A549 (cell line): ENCODE data around the gene CCDC182. TPM values are rescaled to one million over a fixed set of nuclear protein-coding genes. Genes with fewer than 3 reads are reported as not detected.

Source experiments
- ATAC-seq, 2 experiments: fragments of 200-7000 bp in 1 of 2; fragments of >200 bp in 1 of 2; cut with Nextera tagmentation in 1 of 2; cut with Tn5 transposase in 1 of 2; 3 replicates each; pipeline versions ENCODE4 v1.8.0 to v1.9.1; 2018 to 2020; ENCODE audit warnings: mild to moderate bottlenecking in 1 of 2, moderate library complexity in 1 of 2
- CTCF ChIA-PET: fragments of 300-600 bp; sonication (Branson Sonifier 250); formaldehyde crosslinking; extraction: SDS; loops from one replicate; lab custom pipeline; 2021; ENCODE audit warnings: antibody characterized with exemption, inconsistent platforms; lab: Yijun Ruan, JAX
- POLR2A ChIA-PET: fragments of 350-600 bp; formaldehyde crosslinking; extraction: SDS; loops from one replicate; lab custom pipeline; 2021; ENCODE audit warnings: antibody characterized with exemption, inconsistent platforms; lab: Yijun Ruan, JAX
- DNase-seq, 2 experiments: peaks; one replicate each; pipeline versions ENCODE4 v3.0.0 to v3.0.0-alpha.2; 2011 to 2016; ENCODE audit warnings: low read depth in 1 of 2, low spot score in 1 of 2
- FAIRE-seq: peaks from 2 replicates; lab custom pipeline; 2011; peaks lifted over from hg19 to GRCh38; lab: Jason Lieb, UNC
- H3K27ac ChIP-seq, 2 experiments: fragments of >200 bp; sonication (Bioruptor Twin); formaldehyde crosslinking; 3 replicates each; pipeline ENCODE4 v1.5.1; 2016 to 2017
- H3K4me1 ChIP-seq: fragments of >200 bp; sonication (Bioruptor Twin); formaldehyde crosslinking; 3 replicates; pipeline ENCODE4 v1.6.1; 2016
- H3K4me2 ChIP-seq: fragments of >200 bp; sonication (Bioruptor Twin); formaldehyde crosslinking; 3 replicates; pipeline ENCODE4 v1.6.1; 2016
- H3K4me3 ChIP-seq: fragments of >200 bp; sonication (Bioruptor Twin); formaldehyde crosslinking; 3 replicates; pipeline ENCODE4 v1.5.1; 2016
- H3K9me3 ChIP-seq: fragments of >200 bp; sonication (Bioruptor Twin); formaldehyde crosslinking; 3 replicates; pipeline ENCODE4 v1.6.1; 2016
- BHLHE40 ChIP-seq: IDR thresholded peaks from 2 replicates; pipeline ENCODE4 v1.6.1; 2012; ENCODE audit warnings: low read depth, low read length, inconsistent platforms
- CBX2 ChIP-seq: fragments of 200-600 bp; sonication (generic); IDR thresholded peaks from 2 replicates; pipeline ENCODE4 v1.6.1; 2016; ENCODE audit warnings: low read depth, mild to moderate bottlenecking, borderline replicate concordance
- CHD2 ChIP-seq: fragments of 150-350 bp; IDR thresholded peaks from 2 replicates; pipeline ENCODE4 v1.6.1; 2014; ENCODE audit warnings: low read length; ENCODE audit not compliant: partially characterized antibody
- CHD4 ChIP-seq: fragments of 200-600 bp; sonication (generic); IDR thresholded peaks from 2 replicates; pipeline ENCODE4 v1.6.1; 2016; ENCODE audit warnings: antibody characterized with exemption, mild to moderate bottlenecking, borderline replicate concordance
- FOSB ChIP-seq: fragments of 250-450 bp; sonication (Bioruptor Pico); IDR thresholded peaks from 2 replicates; pipeline ENCODE4 v1.5.0; 2020; ENCODE audit warnings: mild to moderate bottlenecking, moderate library complexity
- FOSL2 ChIP-seq, 2 experiments: fragments of 450-650 bp in 1 of 2; fragments of >200 bp in 1 of 2; sonication (Bioruptor Twin) in 1 of 2; formaldehyde crosslinking; IDR thresholded peaks; 2 replicates each; pipeline versions ENCODE4 v1.5.0 to v1.6.1; 2016 to 2020; ENCODE audit warnings: mild to moderate bottlenecking in 1 of 2, moderate library complexity in 1 of 2
- FOXS1 ChIP-seq: fragments of 250-450 bp; sonication (Bioruptor Pico); IDR thresholded peaks from 2 replicates; pipeline ENCODE4 v1.5.0; 2020; ENCODE audit warnings: mild to moderate bottlenecking, moderate library complexity
- GATA3 ChIP-seq: IDR thresholded peaks from 2 replicates; pipeline ENCODE4 v1.6.1; 2012; ENCODE audit warnings: borderline replicate concordance
- HMGXB4 ChIP-seq: fragments of 250-450 bp; sonication (Bioruptor Pico); IDR thresholded peaks from 2 replicates; pipeline ENCODE4 v1.5.0; 2021; ENCODE audit warnings: mild to moderate bottlenecking, moderate library complexity, borderline replicate concordance
- KDM1A ChIP-seq: fragments of 200-600 bp; sonication (generic); IDR thresholded peaks from 2 replicates; pipeline ENCODE4 v1.6.1; 2016; ENCODE audit warnings: low read depth, mild to moderate bottlenecking
- KDM5A ChIP-seq: fragments of 200-600 bp; sonication (generic); IDR thresholded peaks from 2 replicates; pipeline ENCODE4 v1.6.1; 2016; ENCODE audit warnings: antibody characterized with exemption, mild to moderate bottlenecking
- NPAS2 ChIP-seq: fragments of 250-450 bp; sonication (Bioruptor Pico); IDR thresholded peaks from 2 replicates; pipeline ENCODE4 v1.8.0; 2022; ENCODE audit warnings: mild to moderate bottlenecking, moderate library complexity, borderline replicate concordance
- POLR2AphosphoS2 ChIP-seq: conservative IDR thresholded peaks from 2 replicates; pipeline ENCODE4 v1.6.1; 2012; ENCODE audit warnings: low read length, improper control_type of control experiment, inconsistent platforms
- RAD21 ChIP-seq, 2 experiments: fragments of >200 bp in 1 of 2; sonication (Bioruptor Twin) in 1 of 2; formaldehyde crosslinking in 1 of 2; IDR thresholded peaks in 1 of 2; conservative IDR thresholded peaks in 1 of 2; 2 replicates in 1 of 2; 3 replicates in 1 of 2; pipeline ENCODE4 v1.6.1; 2012 to 2018; ENCODE audit warnings: inconsistent platforms in 1 of 2
- RNF2 ChIP-seq: fragments of 200-600 bp; sonication (generic); IDR thresholded peaks from 2 replicates; pipeline ENCODE4 v1.6.1; 2016; ENCODE audit warnings: low read depth, mild to moderate bottlenecking, antibody characterized with exemption, moderate library complexity, borderline replicate concordance
- SMC3 ChIP-seq: fragments of >200 bp; sonication (Bioruptor Twin); formaldehyde crosslinking; IDR thresholded peaks from 3 replicates; pipeline ENCODE4 v1.6.1; 2018; ENCODE audit warnings: inconsistent platforms
- SREBF2 ChIP-seq: fragments of 450-650 bp; IDR thresholded peaks from 2 replicates; pipeline ENCODE4 v1.6.1; 2014; ENCODE audit warnings: mild to moderate bottlenecking, moderate library complexity
- ZFP36 ChIP-seq: fragments of 450-650 bp; IDR thresholded peaks from 2 replicates; pipeline ENCODE4 v1.6.1; 2014; ENCODE audit warnings: borderline replicate concordance; ENCODE audit not compliant: partially characterized antibody
- ZNF302 ChIP-seq: fragments of 250-450 bp; sonication (Bioruptor Pico); IDR thresholded peaks from 2 replicates; pipeline ENCODE4 v1.9.0; 2021; ENCODE audit warnings: inconsistent platforms, mild to moderate bottlenecking, moderate library complexity
- ZSCAN20 ChIP-seq: fragments of 250-450 bp; sonication (Bioruptor Pico); IDR thresholded peaks from 2 replicates; pipeline ENCODE4 v1.8.0; 2022; ENCODE audit warnings: mild to moderate bottlenecking, moderate library complexity
- WGBS: methylation state at CpG from one replicate; pipeline ENCODE4 v1.1.6; 2017; ENCODE audit errors: missing lambda C conversion rate; 5-methylcytosine and 5-hydroxymethylcytosine counted together
- polyA plus RNA-seq, 4 experiments: library from polyadenylated mRNA; depleted of rRNA in 3 of 4; stranded (reverse); fragments of >200 nt; fragmentation: RNase III in 1 of 4; extraction: RNeasy Plus Mini Kit Qiagen cat#74134 plus additional on column Dnase treatment in 1 of 4; gene quantifications; 2 replicates in 3 of 4; 3 replicates in 1 of 4; pipeline ENCODE4 v1.2.3, GENCODE V29; 2011 to 2017
- TF ChIP-seq, protein P1 (sequence below): fragments of >200 bp; sonication (Bioruptor Twin); formaldehyde crosslinking; IDR thresholded peaks from 3 replicates; pipeline ENCODE4 v1.5.1; 2016
- TF ChIP-seq, protein P2 (sequence below): fragments of 150-350 bp; IDR thresholded peaks from 2 replicates; pipeline ENCODE4 v1.6.1; 2014; ENCODE audit warnings: low read depth, mild to moderate bottlenecking, low read length
- TF ChIP-seq, protein P3 (sequence below): fragments of 450-650 bp; IDR thresholded peaks from 2 replicates; pipeline ENCODE4 v1.6.1; 2014; ENCODE audit warnings: antibody characterized with exemption

Gene CCDC182
- polyA plus RNA-seq, 2 of the 4 experiments (the other 2 are of a cell fraction), result not detected

DNA sequence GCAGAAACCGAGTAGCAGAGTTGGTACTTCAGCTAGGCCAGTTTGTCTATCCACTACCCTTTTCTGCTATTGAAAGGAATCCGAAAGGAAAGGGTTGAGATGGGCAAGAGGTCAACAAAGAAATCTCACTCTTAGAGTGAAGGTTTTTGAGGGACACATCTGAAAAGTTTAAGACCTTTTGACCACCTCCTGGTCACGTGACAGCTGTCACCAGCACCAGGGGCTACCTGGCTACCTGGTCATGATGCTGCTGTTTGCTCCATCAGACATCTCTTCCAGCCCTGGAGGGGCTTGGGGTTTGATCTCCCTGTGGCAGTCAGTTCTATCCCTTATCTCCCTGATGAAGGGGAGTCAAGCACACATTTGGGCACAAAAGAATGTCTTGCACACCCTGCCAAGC lies 7.6 kb downstream of the CCDC182 start:
- CTCF ChIA-PET, result interaction anchor here (1.4 to 2.1 kb wide), 6 partner anchors 10 to 609 kb away, joined by 3 to 12 read pairs (median 6); no protein-coding TSS in a partner anchor
- ATAC-seq, result no peak

DNA sequence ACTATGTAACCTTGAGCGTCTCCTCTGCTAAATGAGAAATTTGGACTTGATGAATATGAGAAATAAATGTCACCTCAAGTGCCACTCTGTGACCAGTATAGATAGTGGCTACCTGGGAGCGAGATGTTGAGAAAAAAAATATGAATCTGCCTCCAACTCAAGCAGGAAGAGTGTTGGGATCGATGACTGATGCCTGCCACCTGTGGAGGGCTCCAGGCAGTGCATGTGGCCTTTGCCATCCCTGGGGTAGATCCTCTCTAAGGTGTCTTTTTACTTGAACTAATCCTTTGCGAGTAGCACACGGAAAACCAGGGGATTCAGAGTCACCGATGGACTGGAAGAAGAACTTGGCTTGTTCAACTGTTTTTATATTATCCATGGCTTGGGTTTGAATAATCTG lies 9.4 kb downstream of the CCDC182 start:
- ChIA-PET CTCF (interaction anchor here (1.0 to 1.9 kb wide), 5 partner anchors 14 to 494 kb away, joined by 3 to 12 read pairs (median 3); no protein-coding TSS in a partner anchor), POLR2A (no interaction called here)
- Histone ChIP-seq H3K9me3 (no peaks in the 10 kb centered on the region), H3K4me2 (no peak overlapping the region), H3K4me3 (no peak overlapping the region), H3K4me1 (peaks cover 6% of the 10 kb centered on the region; the same call in 1 of the 3 replicates), H3K27ac (no peak overlapping the region)
- FAIRE-seq (no peak), ATAC-seq (peak; percentile 70 to 87; a peak in 4 of 6 replicates), DNase-seq (peak; percentile 42 to 70)
- TF ChIP-seq, protein P1, sequence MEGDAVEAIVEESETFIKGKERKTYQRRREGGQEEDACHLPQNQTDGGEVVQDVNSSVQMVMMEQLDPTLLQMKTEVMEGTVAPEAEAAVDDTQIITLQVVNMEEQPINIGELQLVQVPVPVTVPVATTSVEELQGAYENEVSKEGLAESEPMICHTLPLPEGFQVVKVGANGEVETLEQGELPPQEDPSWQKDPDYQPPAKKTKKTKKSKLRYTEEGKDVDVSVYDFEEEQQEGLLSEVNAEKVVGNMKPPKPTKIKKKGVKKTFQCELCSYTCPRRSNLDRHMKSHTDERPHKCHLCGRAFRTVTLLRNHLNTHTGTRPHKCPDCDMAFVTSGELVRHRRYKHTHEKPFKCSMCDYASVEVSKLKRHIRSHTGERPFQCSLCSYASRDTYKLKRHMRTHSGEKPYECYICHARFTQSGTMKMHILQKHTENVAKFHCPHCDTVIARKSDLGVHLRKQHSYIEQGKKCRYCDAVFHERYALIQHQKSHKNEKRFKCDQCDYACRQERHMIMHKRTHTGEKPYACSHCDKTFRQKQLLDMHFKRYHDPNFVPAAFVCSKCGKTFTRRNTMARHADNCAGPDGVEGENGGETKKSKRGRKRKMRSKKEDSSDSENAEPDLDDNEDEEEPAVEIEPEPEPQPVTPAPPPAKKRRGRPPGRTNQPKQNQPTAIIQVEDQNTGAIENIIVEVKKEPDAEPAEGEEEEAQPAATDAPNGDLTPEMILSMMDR, result peak; percentile 42; the same call in 2 of the 3 replicates
- peak; percentile 42; the same call in 2 of the 3 replicates for TF ChIP-seq SMC3
- peak; percentile 44 to 59; a peak in 4 of 5 replicates for TF ChIP-seq RAD21 (conservative IDR thresholded peaks at IDR 0.05 in 1 of 2, IDR thresholded peaks at IDR 0.05 in 1 of 2)
- no peak for TF ChIP-seq ZNF302 (CRISPR knock-in tag)
- no peak for TF ChIP-seq CHD2
- WGBS, result 50% methylated on average over 6 of the region's 6 CpGs

More for the DNA sequence above, 7.6 kb downstream of the CCDC182 start:
- peaks cover 6% of the 10 kb centered on the region; the same call in 1 of the 3 replicates for H3K4me1 ChIP-seq
- H3K4me3 ChIP-seq, result no peak overlapping the region
- no peak overlapping the region for H3K4me2 ChIP-seq
- WGBS, result 27% methylated on average over 3 of the region's 3 CpGs
- POLR2A ChIA-PET, result no interaction called here
- TF ChIP-seq HMGXB4 (CRISPR knock-in tag) (no peak), GATA3 (no peak), CHD4 (no peak), ZFP36 (no peak), FOSL2 (IDR thresholded peaks at IDR 0.05) (no peak), FOSL2 (CRISPR knock-in tag; IDR thresholded peaks at IDR 0.05) (no peak), SREBF2 (no peak), BHLHE40 (no peak), FOSB (no peak), CBX2 (no peak)
- TF ChIP-seq, protein P2, sequence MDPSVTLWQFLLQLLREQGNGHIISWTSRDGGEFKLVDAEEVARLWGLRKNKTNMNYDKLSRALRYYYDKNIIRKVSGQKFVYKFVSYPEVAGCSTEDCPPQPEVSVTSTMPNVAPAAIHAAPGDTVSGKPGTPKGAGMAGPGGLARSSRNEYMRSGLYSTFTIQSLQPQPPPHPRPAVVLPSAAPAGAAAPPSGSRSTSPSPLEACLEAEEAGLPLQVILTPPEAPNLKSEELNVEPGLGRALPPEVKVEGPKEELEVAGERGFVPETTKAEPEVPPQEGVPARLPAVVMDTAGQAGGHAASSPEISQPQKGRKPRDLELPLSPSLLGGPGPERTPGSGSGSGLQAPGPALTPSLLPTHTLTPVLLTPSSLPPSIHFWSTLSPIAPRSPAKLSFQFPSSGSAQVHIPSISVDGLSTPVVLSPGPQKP, result no peak
- TF ChIP-seq, protein P3, sequence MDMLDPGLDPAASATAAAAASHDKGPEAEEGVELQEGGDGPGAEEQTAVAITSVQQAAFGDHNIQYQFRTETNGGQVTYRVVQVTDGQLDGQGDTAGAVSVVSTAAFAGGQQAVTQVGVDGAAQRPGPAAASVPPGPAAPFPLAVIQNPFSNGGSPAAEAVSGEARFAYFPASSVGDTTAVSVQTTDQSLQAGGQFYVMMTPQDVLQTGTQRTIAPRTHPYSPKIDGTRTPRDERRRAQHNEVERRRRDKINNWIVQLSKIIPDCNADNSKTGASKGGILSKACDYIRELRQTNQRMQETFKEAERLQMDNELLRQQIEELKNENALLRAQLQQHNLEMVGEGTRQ, result no peak
- H3K27ac ChIP-seq, result no peak overlapping the region
- no peak for DNase-seq
- H3K9me3 ChIP-seq, result no peaks in the 10 kb centered on the region
- FAIRE-seq, result no peak

DNA sequence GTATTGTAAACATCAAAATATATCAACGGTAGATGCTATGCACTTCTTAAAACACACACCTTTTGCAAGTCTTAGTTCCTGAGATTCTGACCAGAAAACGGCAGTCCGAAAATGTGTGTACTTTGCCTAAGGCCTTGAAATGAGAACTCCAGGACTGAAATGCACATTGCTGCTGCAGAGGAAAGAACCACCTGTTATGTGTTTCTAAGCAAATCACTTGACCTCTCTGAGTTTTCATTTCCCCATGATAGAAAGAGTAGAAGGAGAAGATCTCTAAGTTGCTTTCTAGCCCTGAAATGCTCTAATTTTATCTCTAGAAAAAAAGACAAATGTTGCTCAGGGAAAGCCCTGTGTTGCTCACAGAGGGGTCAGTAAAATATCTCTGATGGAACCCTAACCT lies 9.9 kb downstream of the CCDC182 start:
- DNase-seq (no peak), ATAC-seq (no peak), FAIRE-seq (no peak)
- 75% methylated on average over 3 of the region's 3 CpGs for WGBS
- CTCF ChIA-PET, result interaction anchor here (1.5 kb wide), 1 partner anchor 492 kb away, joined by 4 read pairs; no protein-coding TSS in a partner anchor
- Histone ChIP-seq H3K4me2 (no peak overlapping the region), H3K27ac (no peak overlapping the region), H3K4me1 (peaks cover 6% of the 10 kb centered on the region; the same call in 1 of the 3 replicates), H3K9me3 (no peaks in the 10 kb centered on the region), H3K4me3 (no peak overlapping the region)
- POLR2A ChIA-PET, result no interaction called here
- TF ChIP-seq, protein P1, result no peak
- TF ChIP-seq, protein P3, result no peak
- no peak for TF ChIP-seq KDM1A
- TF ChIP-seq RNF2, result no peak
- no peak for TF ChIP-seq ZSCAN20 (CRISPR knock-in tag)
- TF ChIP-seq KDM5A, result no peak
- TF ChIP-seq CBX2, result no peak
- no peak for TF ChIP-seq FOXS1
- no peak for TF ChIP-seq NPAS2
- TF ChIP-seq POLR2AphosphoS2, result no peak
